ENCODE measurements around the gene PHF13.

PHF13 gene

DNA sequence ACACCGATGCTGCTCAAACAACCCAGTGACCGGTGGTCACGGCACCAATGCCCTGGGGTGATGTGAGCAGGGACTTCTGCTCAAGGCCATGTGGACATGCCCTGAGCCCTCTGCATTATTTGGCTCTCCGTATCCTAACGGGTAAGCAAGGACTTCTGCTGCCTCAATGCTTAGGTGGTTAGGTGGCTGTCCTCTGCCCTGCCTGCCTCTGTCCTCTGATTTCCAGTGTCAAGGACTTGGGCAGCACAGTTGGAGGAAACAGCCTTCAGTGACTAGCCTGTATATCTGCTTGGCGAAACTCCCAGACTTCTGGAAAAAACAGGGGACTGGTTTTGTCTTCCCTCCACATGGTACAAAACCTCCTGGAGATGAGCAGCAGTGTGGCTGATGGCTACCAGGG is 53.6 kb downstream of the PHF13 start:
- DNase-seq = no peak

DNA sequence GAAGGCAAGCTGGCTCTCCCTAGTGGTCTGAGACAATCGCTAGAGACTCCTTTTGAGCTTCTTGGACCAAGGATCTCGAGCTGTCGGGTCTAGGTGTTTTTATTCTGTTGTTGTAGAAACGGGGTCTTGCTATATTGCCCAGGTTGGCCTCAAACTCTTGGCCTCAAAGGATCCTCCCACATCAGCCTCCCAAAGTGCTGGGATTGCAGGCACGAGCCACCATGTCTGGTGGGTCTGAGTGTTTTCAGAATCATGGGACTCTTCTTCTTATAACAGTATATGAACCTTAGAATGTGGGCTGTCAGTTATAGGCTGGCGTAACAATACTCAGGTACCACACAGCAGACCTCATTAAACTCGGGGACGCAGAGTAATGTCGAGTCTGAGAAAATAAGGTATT is 55.0 kb downstream of the PHF13 start:
- no peak for DNase-seq

DNA sequence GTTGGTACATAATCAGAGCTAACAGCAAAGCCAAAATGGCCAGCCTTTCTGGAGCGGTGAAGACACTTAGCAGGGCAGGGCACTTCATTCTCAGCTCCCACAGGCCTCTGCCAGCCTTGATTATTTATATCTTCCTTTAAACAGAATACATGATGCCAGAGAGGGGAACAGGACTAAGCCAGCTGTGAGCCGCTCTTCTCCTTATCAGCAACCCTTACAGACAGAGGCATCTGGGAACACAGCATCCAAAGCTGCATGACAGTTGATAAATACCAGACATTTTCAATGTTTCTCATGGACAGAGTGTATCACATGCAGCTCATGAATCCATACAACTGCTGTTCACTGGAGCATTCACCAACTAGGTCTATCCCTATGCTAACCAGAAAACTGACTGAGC is 59.0 kb downstream of the PHF13 start:
- no peak for DNase-seq

Data from stimulated activated CD4-positive, alpha-beta T cell treated with anti-CD3 and anti-CD28 coated beads, Interleukin-15, amount 100 ng/mL, for 24 hours (primary cell).